Measurements from ENCODE around the gene C6orf141.

C6orf141 gene

DNA sequence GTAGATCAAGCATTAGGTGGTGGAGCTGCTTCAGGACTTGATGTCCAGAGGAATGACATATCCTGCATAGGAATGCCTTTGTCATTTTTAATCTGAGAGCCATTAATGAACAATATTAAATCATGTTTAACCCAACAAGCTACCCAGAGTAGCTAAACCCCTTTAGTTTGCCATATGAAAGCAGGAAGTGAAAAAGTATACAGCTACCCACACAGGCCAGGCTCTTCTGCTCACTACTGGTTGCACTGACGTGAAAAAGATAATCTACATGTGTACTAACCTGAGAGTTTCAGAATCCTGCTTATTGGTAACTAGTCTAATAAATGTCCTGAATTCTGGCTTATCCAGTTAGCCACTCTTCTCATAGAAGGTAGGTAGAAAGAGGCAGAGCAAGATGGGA lies 30.8 kb upstream of the C6orf141 start:
- H3K9me3 ChIP-seq (replicated peaks in 1 of 11) = no peaks in the 10 kb centered on the region
- no peaks in the 10 kb centered on the region for H3K36me3 ChIP-seq
- no peak overlapping the region for H3K4me2 ChIP-seq
- H3K9ac ChIP-seq = no peak overlapping the region
- H3K27me3 ChIP-seq = no peaks in the 10 kb centered on the region
- H3K4me3 ChIP-seq = no peak overlapping the region
- no peaks in the 10 kb centered on the region for H3K4me1 ChIP-seq
- TF ChIP-seq Cebpa-rat (IDR thresholded peaks at IDR 0.05) = no peak
- no peaks in the 10 kb centered on the region for H4K20me1 ChIP-seq
- H3K27ac ChIP-seq = no peak overlapping the region

DNA sequence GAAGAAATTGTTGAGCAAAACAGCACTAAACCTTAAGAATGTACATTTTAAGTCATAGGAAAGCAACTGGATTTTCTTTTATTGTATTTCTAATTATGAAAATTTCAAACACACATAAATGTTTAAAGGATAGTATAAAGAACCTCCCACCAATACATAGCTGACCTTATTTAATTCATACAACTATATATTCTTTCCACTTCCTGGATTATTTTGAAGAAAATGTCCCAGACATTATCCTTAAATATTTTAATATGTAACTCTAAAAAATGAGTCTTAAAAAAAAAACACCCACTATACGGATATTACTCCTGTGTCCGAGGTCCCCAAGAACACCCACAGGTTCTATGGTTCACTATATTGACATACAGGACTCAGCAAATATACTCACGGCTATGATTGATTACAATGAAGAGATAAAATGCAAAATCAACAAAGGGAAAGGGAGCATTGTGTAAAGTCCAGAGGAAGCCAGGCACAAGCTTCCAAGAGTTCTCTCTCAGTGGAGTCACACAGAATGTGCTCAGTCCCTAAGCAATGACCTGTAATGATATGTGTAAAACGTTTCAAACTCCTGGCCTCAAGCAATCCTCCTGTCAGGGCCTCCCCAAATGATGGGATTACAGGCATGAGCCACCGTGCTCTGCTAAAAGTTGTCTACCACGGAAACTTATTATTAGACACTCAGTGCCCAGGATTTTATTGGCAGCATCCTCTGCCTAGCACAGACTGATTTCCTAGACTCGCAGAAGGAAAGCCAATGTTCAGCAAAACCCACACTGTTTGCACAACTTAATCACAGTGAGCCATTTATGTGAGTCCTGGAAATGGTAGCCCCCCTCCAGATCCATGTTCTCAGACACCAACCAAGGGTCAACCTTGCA lies 27.5 kb upstream of the C6orf141 start:
- no peaks in the 10 kb centered on the region for H3K36me3 ChIP-seq
- no peaks in the 10 kb centered on the region for H3K9me3 ChIP-seq (replicated peaks in 1 of 11)
- H3K27me3 ChIP-seq = no peaks in the 10 kb centered on the region
- H3K9ac ChIP-seq = no peak overlapping the region
- no peak overlapping the region for H3K4me2 ChIP-seq
- no peaks in the 10 kb centered on the region for H3K4me1 ChIP-seq
- TF ChIP-seq Cebpa-rat (IDR thresholded peaks at IDR 0.05) = no peak
- H3K4me3 ChIP-seq = no peak overlapping the region
- no peak overlapping the region for H3K27ac ChIP-seq
- H4K20me1 ChIP-seq = no peaks in the 10 kb centered on the region

DNA sequence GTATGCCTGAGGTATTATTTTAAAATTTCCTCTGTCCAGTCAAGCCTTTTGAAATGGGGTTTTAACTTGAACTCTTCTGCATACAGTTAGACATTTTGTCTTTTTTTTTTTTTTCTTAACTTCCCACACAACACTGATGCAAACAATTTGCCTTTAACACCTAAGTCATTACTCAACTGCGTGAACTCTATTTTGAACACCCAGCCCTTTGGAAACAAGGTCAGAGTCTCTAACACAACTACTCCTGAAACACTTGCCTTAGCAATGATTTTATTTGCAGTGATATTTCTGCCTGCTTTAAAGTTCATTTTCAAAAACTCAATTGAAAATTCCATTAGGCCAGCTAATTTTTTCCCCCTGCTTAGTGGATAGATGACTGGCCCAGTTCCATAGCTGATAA lies 26.6 kb upstream of the C6orf141 start:
- no peaks in the 10 kb centered on the region for H3K36me3 ChIP-seq

DNA sequence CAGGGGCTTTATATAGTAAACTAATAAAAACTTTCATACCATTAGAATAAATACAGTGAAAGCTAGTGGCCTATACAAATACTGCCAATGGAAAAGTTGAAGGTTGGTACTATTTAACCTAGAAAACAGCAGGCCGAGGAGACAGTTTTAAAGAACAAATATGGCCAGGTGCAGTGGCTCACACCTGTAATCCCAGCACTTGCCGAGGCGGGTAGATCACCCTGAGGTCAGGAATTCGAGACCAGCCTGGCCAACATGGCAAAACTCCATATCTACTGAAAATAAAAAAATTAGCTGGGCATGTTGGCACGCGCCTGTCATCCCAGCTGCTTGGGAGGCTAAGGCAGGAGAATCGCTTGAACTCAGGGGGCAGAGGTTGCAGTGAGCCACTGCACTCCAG lies 25.9 kb upstream of the C6orf141 start:
- TF ChIP-seq Cebpa-rat (IDR thresholded peaks at IDR 0.05) = no peak

More for the DNA sequence above, 26.6 kb upstream of the C6orf141 start:
- H3K9ac ChIP-seq = no peak overlapping the region
- no peaks in the 10 kb centered on the region for H3K9me3 ChIP-seq (replicated peaks in 1 of 11)
- H3K4me3 ChIP-seq = no peak overlapping the region
- no peak for TF ChIP-seq Cebpa-rat (IDR thresholded peaks at IDR 0.05)
- no peaks in the 10 kb centered on the region for H3K4me1 ChIP-seq
- H3K27me3 ChIP-seq = no peaks in the 10 kb centered on the region
- H3K27ac ChIP-seq = no peak overlapping the region
- H4K20me1 ChIP-seq = no peaks in the 10 kb centered on the region
- H3K4me2 ChIP-seq = no peak overlapping the region

DNA sequence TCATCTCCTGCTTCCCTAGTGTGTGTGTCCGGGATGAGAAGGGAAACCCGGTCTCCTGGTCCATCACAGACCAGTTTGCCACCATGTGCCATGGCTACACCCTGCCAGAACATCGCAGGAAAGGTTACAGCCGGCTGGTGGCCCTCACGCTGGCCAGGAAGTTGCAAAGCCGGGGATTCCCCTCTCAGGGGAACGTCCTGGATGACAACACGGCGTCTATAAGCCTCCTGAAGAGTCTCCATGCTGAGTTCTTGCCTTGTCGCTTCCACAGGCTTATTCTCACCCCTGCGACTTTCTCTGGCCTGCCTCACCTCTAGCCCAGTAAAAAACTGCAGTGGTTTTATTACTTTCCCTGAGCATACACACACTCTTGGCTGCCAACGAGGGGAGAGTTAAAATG lies 23.9 kb upstream of the C6orf141 start:
- H3K4me3 ChIP-seq = no peak overlapping the region
- no peak overlapping the region for H3K27ac ChIP-seq
- no peak for TF ChIP-seq Cebpa-rat (IDR thresholded peaks at IDR 0.05)
- H3K4me2 ChIP-seq = no peak overlapping the region
- no peaks in the 10 kb centered on the region for H4K20me1 ChIP-seq
- H3K9ac ChIP-seq = no peak overlapping the region
- H3K27me3 ChIP-seq = no peaks in the 10 kb centered on the region
- no peaks in the 10 kb centered on the region for H3K9me3 ChIP-seq (replicated peaks in 1 of 11)
- no peaks in the 10 kb centered on the region for H3K4me1 ChIP-seq
- no peaks in the 10 kb centered on the region for H3K36me3 ChIP-seq

More for the DNA sequence above, 25.9 kb upstream of the C6orf141 start:
- H3K4me2 ChIP-seq = no peak overlapping the region
- no peaks in the 10 kb centered on the region for H4K20me1 ChIP-seq
- no peaks in the 10 kb centered on the region for H3K9me3 ChIP-seq (replicated peaks in 1 of 11)
- no peaks in the 10 kb centered on the region for H3K36me3 ChIP-seq
- H3K9ac ChIP-seq = no peak overlapping the region
- H3K4me3 ChIP-seq = no peak overlapping the region
- no peak overlapping the region for H3K27ac ChIP-seq
- no peaks in the 10 kb centered on the region for H3K27me3 ChIP-seq
- no peaks in the 10 kb centered on the region for H3K4me1 ChIP-seq

DNA sequence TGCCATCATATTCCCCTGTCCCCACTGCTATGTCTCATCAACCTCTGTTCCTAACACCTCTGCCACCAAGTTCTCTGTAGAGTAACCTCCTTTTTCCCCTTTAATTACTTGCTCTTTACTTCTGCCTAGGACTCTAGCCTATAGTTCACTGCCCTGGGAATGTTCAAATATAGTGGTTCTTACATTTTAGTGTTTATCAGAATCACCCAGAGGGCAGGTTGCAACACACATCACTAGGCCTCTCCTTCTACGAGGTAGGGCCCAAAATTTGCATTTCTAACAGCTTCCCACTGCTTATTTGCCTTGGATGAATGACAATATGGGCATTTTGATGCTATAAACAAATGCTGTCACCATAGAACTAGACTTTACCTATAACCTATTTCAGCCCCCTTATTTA lies 23.1 kb upstream of the C6orf141 start:
- Histone ChIP-seq H3K27ac (no peak overlapping the region), H3K9me3 (replicated peaks in 1 of 11) (no peaks in the 10 kb centered on the region), H3K4me1 (no peaks in the 10 kb centered on the region), H3K9ac (no peak overlapping the region), H3K4me3 (no peak overlapping the region), H3K27me3 (no peaks in the 10 kb centered on the region), H3K36me3 (no peaks in the 10 kb centered on the region), H3K4me2 (no peak overlapping the region), H4K20me1 (no peaks in the 10 kb centered on the region)
- TF ChIP-seq Cebpa-rat (IDR thresholded peaks at IDR 0.05) = no peak

DNA sequence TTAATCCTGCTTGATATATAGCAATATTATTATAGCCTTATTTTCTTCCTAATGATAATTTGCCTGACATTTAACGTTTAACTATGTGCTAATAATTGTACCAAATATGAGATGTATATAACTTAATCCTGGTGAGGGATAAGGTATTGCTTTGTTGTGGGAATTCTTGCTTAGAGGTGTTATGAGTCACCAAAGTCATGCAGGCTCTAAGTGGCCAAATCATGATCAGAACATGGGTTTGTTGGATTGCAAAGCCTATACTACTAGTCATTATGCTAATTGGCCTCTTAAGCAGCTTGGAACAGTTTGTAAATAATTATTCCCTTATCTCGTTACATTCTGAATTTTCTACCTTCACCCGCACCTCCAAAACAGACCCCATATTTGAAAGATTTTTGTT lies 21.9 kb upstream of the C6orf141 start:
- no peaks in the 10 kb centered on the region for H3K27me3 ChIP-seq
- no peak overlapping the region for H3K4me3 ChIP-seq
- no peaks in the 10 kb centered on the region for H3K36me3 ChIP-seq
- H3K9me3 ChIP-seq (replicated peaks in 1 of 11) = no peaks in the 10 kb centered on the region
- no peak overlapping the region for H3K9ac ChIP-seq
- H4K20me1 ChIP-seq = no peaks in the 10 kb centered on the region
- no peak overlapping the region for H3K4me2 ChIP-seq
- no peaks in the 10 kb centered on the region for H3K4me1 ChIP-seq
- H3K27ac ChIP-seq = no peak overlapping the region
- TF ChIP-seq Cebpa-rat (IDR thresholded peaks at IDR 0.05) = no peak

DNA sequence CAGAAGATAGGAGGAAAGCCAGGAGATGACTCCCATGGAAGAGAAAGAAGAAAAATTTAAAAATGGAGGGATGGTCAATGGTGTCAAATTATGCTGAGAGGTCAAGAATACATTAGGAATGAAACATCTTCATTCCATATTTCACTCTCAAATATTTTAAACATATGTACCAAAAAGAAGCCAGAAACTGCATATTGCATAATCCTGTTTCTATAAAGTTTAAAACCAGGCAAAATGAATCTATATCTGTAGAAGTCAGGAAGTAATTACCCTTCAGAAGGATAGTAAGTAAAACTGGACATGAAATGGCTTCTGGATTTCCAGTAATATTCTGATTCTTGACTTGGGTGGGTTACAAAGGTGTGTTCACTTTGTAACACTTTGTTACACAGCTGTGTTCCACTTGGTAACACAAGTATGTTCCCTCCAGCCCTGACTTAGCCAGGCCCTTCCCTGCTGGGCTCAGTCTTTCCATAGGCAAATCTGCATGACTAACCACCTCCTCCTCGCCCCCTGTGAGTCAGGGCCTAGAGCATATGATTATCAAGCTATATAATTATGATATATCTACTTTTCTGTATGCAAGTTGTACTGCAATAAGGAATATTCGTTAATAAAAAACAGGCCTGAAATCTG lies 20.2 kb upstream of the C6orf141 start:
- no peak overlapping the region for H3K4me2 ChIP-seq
- peak overlapping the region in 1 of 11 experiments; percentile 45; a peak in 1 of 22 replicates for H3K9ac ChIP-seq
- H3K4me1 ChIP-seq = no peaks in the 10 kb centered on the region
- H4K20me1 ChIP-seq = no peaks in the 10 kb centered on the region
- H3K27me3 ChIP-seq = no peaks in the 10 kb centered on the region
- no peaks in the 10 kb centered on the region for H3K36me3 ChIP-seq
- no peak overlapping the region for H3K27ac ChIP-seq
- H3K4me3 ChIP-seq = no peak overlapping the region
- no peaks in the 10 kb centered on the region for H3K9me3 ChIP-seq (replicated peaks in 1 of 11)
- TF ChIP-seq Cebpa-rat (IDR thresholded peaks at IDR 0.05) = no peak

DNA sequence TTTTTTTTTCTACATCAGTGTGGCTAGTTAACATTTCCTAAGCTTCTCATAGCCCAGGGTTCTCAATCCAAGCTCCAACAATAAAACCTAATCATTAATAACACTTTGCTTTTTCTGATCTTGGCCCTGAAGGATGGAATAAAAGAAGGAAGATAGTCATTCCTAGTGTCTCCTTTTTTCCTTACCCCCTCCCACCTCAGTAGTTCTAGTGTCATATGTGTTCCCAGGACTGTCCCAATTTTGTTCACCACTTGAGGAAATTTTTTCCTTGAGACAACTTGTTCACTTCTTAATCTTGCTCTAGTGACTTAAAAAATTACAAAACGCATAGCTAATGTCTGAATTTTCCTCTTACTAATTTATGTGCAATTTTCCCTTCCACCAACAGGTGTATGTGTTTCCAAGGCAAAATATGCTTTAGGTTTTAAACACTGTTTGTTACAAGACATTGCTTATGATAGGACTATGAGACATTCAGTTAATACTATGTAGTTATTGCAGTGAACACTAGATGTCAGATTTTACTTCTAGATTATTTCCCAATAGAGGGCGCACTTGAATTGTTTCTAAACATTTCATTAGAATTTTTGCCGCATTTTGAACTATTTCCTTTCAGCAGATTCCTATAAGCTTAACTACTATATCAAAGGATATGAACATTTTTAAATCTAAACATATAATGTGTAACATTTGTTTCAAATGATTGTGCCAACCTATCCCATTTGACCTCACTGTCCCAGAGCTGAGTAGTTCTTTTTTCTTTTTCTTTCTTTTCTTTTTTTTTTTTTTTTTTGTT lies 18.5 kb upstream of the C6orf141 start:
- no peaks in the 10 kb centered on the region for H3K36me3 ChIP-seq
- H3K4me1 ChIP-seq = no peaks in the 10 kb centered on the region
- H3K27me3 ChIP-seq = no peaks in the 10 kb centered on the region
- H3K9me3 ChIP-seq (replicated peaks in 1 of 11) = no peaks in the 10 kb centered on the region
- no peaks in the 10 kb centered on the region for H4K20me1 ChIP-seq
- H3K4me3 ChIP-seq = peak overlapping the region in 3 of 10 experiments; percentile 15 to 30 (median 21); a peak in 2 of 20 replicates
- no peak for TF ChIP-seq Cebpa-rat (IDR thresholded peaks at IDR 0.05)
- peak overlapping the region in 2 of 11 experiments; percentile 51 to 55; a peak in 3 of 22 replicates for H3K4me2 ChIP-seq
- no peak overlapping the region for H3K27ac ChIP-seq
- peak overlapping the region in 2 of 11 experiments; percentile 9 to 28; a peak in 2 of 22 replicates for H3K9ac ChIP-seq

Measured in BLaER1 treated with 17β-estradiol and CSF1 and Interleukin-3, amounts not matched to agents 10 nM and 100 nM (cell line).